ENCODE data around the gene CDK2AP2. TPM values are rescaled to one million over a fixed set of nuclear protein-coding genes. Genes with fewer than 3 reads are reported as not detected.

The CDK2AP2 gene
- polyA plus RNA-seq, 1 of the 3 experiments (the other 2 are of a cell fraction) = 47.9 TPM

GRCh38 chr11:67490727-67491065 lies 17.3 kb downstream of the CDK2AP2 start:
- no peak for DNase-seq
- H3K27me3 ChIP-seq (ENCODE audit: insufficient read depth) = no peaks in the 10 kb centered on the region
- no peak overlapping the region for H2AFZ ChIP-seq (ENCODE audit: low read depth)
- TF ChIP-seq EP300 (IDR thresholded peaks at IDR 0.05; ENCODE audit: borderline replicate concordance in 1 of 2, low read depth in 1 of 2, low read length in 1 of 2) = no peak
- TF ChIP-seq REST (IDR thresholded peaks at IDR 0.05; ENCODE audit: low read depth, low read length) = no peak
- no peak for TF ChIP-seq POLR2AphosphoS5 (IDR thresholded peaks at IDR 0.05; ENCODE audit: low read depth, low read length)
- no peak for TF ChIP-seq RCOR1 (IDR thresholded peaks at IDR 0.05; ENCODE audit: low read length)
- TF ChIP-seq FOXM1 (IDR thresholded peaks at IDR 0.05; ENCODE audit: low read depth) = no peak
- no peak for TF ChIP-seq IRF3 (IDR thresholded peaks at IDR 0.05; ENCODE audit: low read depth, low read length)
- no peak for TF ChIP-seq ELF1 (IDR thresholded peaks at IDR 0.05)
- no peak for TF ChIP-seq CTCF (IDR thresholded peaks at IDR 0.05)
- no peak for TF ChIP-seq MAX (IDR thresholded peaks at IDR 0.05; ENCODE audit: low read depth)
- no peak for TF ChIP-seq MEF2A (IDR thresholded peaks at IDR 0.05; ENCODE audit: borderline replicate concordance, low read depth)
- TF ChIP-seq RFX5 (IDR thresholded peaks at IDR 0.05; ENCODE audit: low read length) = no peak
- TF ChIP-seq TCF12 (IDR thresholded peaks at IDR 0.05) = no peak
- TF ChIP-seq FOSL2 (IDR thresholded peaks at IDR 0.05; ENCODE audit: borderline replicate concordance, low read depth) = no peak
- TF ChIP-seq SMC3 (IDR thresholded peaks at IDR 0.05; ENCODE audit: low read depth, low read length) = no peak
- POLR2A ChIA-PET = interaction anchor here (1.1 kb wide), 1 partner anchor 9 kb away, joined by 5 read pairs; no protein-coding TSS in a partner anchor
- no peak overlapping the region for H3K4me2 ChIP-seq
- H3K4me1 ChIP-seq (ENCODE audit: control insufficient read depth in 1 of 2, insufficient read depth in 2 of 2, low read depth in 1 of 2, low read length in 1 of 2) = no peaks in the 10 kb centered on the region
- no peaks in the 10 kb centered on the region for H4K20me1 ChIP-seq (ENCODE audit: insufficient read depth)
- no peaks in the 10 kb centered on the region for H3K9me3 ChIP-seq
- peaks cover 4% of the 10 kb centered on the region for H3K79me2 ChIP-seq (ENCODE audit: insufficient read depth)
- no peak overlapping the region for H3K27ac ChIP-seq (ENCODE audit: low read depth in 2 of 2, low read length in 1 of 2)
- peaks cover 0 to 49% of the 10 kb centered on the region in 2 experiments for H3K36me3 ChIP-seq (replicated peaks in 1 of 2; ENCODE audit: control insufficient read depth in 1 of 2, insufficient read depth in 2 of 2, low read length in 1 of 2)
- no peak overlapping the region for H3K4me3 ChIP-seq (ENCODE audit: low read depth in 2 of 2, low read length in 1 of 2)
- 100% methylated on average over 3 of the region's 15 CpGs for WGBS (ENCODE audit: low lambda C conversion rate)
- no peak overlapping the region for H3K9ac ChIP-seq
- no peaks in the 10 kb centered on the region for H3K9me2 ChIP-seq
- CTCF ChIA-PET = interaction anchor here (1.5 kb wide), 1 partner anchor 108 kb away, joined by 4 read pairs; no protein-coding TSS in a partner anchor
- peaks cover 6% of the 10 kb centered on the region for H3F3A ChIP-seq (replicated peaks; ENCODE audit: insufficient read depth)
